BE2C (cell line): ENCODE results near the gene SLMAP.

Source experiments
- DNase-seq: peaks from one replicate; pipeline ENCODE4 v3.0.0-alpha.2; 2020
- H3K27me3 ChIP-seq: fragments of 250-450 bp; sonication (Bioruptor Pico); 2 replicates; pipeline ENCODE4 v1.5.1; 2020; ENCODE audit warnings: mild to moderate bottlenecking
- H3K36me3 ChIP-seq: fragments of 250-450 bp; sonication (Bioruptor Pico); 2 replicates; pipeline ENCODE4 v1.5.1; 2020; ENCODE audit warnings: mild to moderate bottlenecking
- H3K4me1 ChIP-seq: fragments of 250-450 bp; sonication (Bioruptor Pico); 2 replicates; pipeline ENCODE4 v1.5.1; 2020
- H3K4me3 ChIP-seq: 2 replicates; pipeline ENCODE4 v1.5.1; 2011; ENCODE audit warnings: low read depth, low read length
- H3K9me3 ChIP-seq: fragments of 250-450 bp; sonication (Bioruptor Pico); 2 replicates; pipeline ENCODE4 v1.5.1; 2020
- TF ChIP-seq, protein P1 (sequence below): IDR thresholded peaks from 2 replicates; pipeline ENCODE4 v1.5.1; 2012; ENCODE audit warnings: mild to moderate bottlenecking, low read depth, low read length

Gene SLMAP

DNA sequence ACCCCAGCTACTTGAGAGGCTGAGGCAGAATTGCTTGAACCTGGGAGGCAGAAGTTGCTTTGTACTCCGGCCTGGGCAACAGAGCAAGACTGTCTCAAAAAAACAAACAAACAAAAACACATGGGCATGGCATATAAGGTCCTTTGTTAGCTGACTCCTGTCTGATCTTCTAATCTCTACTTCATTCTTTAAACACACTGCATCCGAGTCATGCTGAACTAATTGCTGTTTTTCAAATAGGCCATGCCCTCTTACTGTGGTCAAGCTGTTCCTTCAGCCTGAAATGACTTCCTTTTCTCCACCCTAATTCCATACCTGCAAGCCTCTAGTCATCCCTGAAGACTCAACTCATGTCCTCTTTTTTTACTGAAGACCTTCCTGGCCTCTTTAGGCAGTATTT, 22.3 kb upstream of the SLMAP start:
- no peaks in the 10 kb centered on the region for H3K36me3 ChIP-seq
- TF ChIP-seq, protein P1, sequence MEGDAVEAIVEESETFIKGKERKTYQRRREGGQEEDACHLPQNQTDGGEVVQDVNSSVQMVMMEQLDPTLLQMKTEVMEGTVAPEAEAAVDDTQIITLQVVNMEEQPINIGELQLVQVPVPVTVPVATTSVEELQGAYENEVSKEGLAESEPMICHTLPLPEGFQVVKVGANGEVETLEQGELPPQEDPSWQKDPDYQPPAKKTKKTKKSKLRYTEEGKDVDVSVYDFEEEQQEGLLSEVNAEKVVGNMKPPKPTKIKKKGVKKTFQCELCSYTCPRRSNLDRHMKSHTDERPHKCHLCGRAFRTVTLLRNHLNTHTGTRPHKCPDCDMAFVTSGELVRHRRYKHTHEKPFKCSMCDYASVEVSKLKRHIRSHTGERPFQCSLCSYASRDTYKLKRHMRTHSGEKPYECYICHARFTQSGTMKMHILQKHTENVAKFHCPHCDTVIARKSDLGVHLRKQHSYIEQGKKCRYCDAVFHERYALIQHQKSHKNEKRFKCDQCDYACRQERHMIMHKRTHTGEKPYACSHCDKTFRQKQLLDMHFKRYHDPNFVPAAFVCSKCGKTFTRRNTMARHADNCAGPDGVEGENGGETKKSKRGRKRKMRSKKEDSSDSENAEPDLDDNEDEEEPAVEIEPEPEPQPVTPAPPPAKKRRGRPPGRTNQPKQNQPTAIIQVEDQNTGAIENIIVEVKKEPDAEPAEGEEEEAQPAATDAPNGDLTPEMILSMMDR: no peak
- no peak for DNase-seq

GRCh38 chr3:57735405-57735804, 20.7 kb upstream of the SLMAP start:
- Histone ChIP-seq H3K4me1 (no peaks in the 10 kb centered on the region), H3K4me3 (no peak overlapping the region), H3K36me3 (no peaks in the 10 kb centered on the region), H3K27me3 (no peaks in the 10 kb centered on the region), H3K9me3 (no peaks in the 10 kb centered on the region)
- TF ChIP-seq, protein P1: no peak
- no peak for DNase-seq

More for the DNA sequence above, 22.3 kb upstream of the SLMAP start:
- Histone ChIP-seq H3K4me1 (no peaks in the 10 kb centered on the region), H3K27me3 (no peaks in the 10 kb centered on the region), H3K9me3 (no peaks in the 10 kb centered on the region), H3K4me3 (no peak overlapping the region)

- TF ChIP-seq, protein P1: no peak
- H3K4me1 ChIP-seq: no peaks in the 10 kb centered on the region
- DNase-seq: no peak
- no peak overlapping the region for H3K4me3 ChIP-seq
- H3K36me3 ChIP-seq: no peaks in the 10 kb centered on the region
- no peaks in the 10 kb centered on the region for H3K27me3 ChIP-seq
- no peaks in the 10 kb centered on the region for H3K9me3 ChIP-seq
These were observed 18.3 kb upstream of the SLMAP start for GRCh38 chr3:57737840-57738239.

GRCh38 chr3:57738391-57738790, 17.7 kb upstream of the SLMAP start:
- no peak for DNase-seq
- H3K4me3 ChIP-seq: no peak overlapping the region
- TF ChIP-seq, protein P1: no peak
- no peaks in the 10 kb centered on the region for H3K9me3 ChIP-seq
- no peaks in the 10 kb centered on the region for H3K4me1 ChIP-seq
- no peaks in the 10 kb centered on the region for H3K36me3 ChIP-seq
- H3K27me3 ChIP-seq: no peaks in the 10 kb centered on the region

DNA sequence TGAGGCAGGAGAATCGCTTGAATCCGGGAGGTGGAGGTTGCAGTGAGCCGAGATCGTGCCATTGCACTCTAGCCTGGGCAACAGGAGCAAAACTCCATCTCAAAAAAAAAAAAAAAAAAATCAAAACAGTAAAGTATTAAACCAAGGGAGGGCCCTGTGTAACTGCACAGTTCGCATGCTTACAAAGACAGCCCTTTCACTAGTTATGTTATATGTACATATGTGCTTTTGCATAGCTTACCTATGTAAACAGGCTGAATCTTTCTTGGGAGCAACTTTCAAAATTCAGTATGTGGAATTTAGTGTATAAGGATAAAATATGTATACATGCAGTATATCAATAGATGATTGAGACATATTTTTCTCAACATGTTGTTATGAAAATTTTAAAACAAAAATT, 16.1 kb upstream of the SLMAP start:
- no peak overlapping the region for H3K4me3 ChIP-seq
- TF ChIP-seq, protein P1: no peak
- no peaks in the 10 kb centered on the region for H3K4me1 ChIP-seq
- no peak for DNase-seq
- no peaks in the 10 kb centered on the region for H3K9me3 ChIP-seq
- no peaks in the 10 kb centered on the region for H3K27me3 ChIP-seq
- no peaks in the 10 kb centered on the region for H3K36me3 ChIP-seq

- Histone ChIP-seq H3K36me3 (no peaks in the 10 kb centered on the region), H3K4me1 (no peaks in the 10 kb centered on the region), H3K9me3 (no peaks in the 10 kb centered on the region), H3K4me3 (no peak overlapping the region), H3K27me3 (no peaks in the 10 kb centered on the region)
- no peak for DNase-seq
- TF ChIP-seq, protein P1: no peak
These were observed 12.6 kb upstream of the SLMAP start for GRCh38 chr3:57743496-57743895.
